H1 (cell line): ENCODE measurements around the gene PTCSC3. TPM values are rescaled to one million over a fixed set of nuclear protein-coding genes. Genes with fewer than 3 reads are reported as not detected.

ENCODE experiments used
- CTCF ChIA-PET: fragments of 300-600 bp; sonication (Branson Sonifier 250); formaldehyde crosslinking; loops from one replicate; lab custom pipeline; 2021; ENCODE audit not compliant: partially characterized antibody; lab: Charles Lee
- POLR2A ChIA-PET: fragments of 300-600 bp; sonication (Branson Sonifier 250); formaldehyde crosslinking; loops from one replicate; lab custom pipeline; 2021; ENCODE audit warnings: inconsistent platforms; ENCODE audit not compliant: partially characterized antibody; lab: Charles Lee
- DNase-seq, 2 experiments: peaks; one replicate each; pipeline versions ENCODE4 v3.0.0 to v3.0.0-alpha.2; 2010 to 2022; ENCODE audit warnings: low spot score in 2 of 2, low read depth in 1 of 2, mixed read lengths in 1 of 2
- FAIRE-seq: peaks from 2 replicates; lab custom pipeline; 2011; peaks lifted over from hg19 to GRCh38; lab: Jason Lieb, UNC
- H2AFZ ChIP-seq: 2 replicates; pipeline ENCODE4 v1.8.1; 2012; ENCODE audit warnings: low read length, inconsistent platforms
- H2AK5ac ChIP-seq: 2 replicates; pipeline ENCODE4 v1.6.1; 2013; ENCODE audit warnings: low read depth, low read length
- H2BK120ac ChIP-seq: replicated peaks from 2 replicates; pipeline ENCODE3; 2013; ENCODE audit warnings: low read depth, low read length, inconsistent platforms
- H2BK12ac ChIP-seq: 2 replicates; pipeline ENCODE4 v1.6.1; 2013; ENCODE audit warnings: low read depth, low read length
- H2BK15ac ChIP-seq: 2 replicates; pipeline ENCODE4 v1.6.1; 2013; ENCODE audit warnings: low read length
- H2BK20ac ChIP-seq: 2 replicates; pipeline ENCODE4 v1.6.1; 2013; ENCODE audit warnings: low read length
- H2BK5ac ChIP-seq: 2 replicates; pipeline ENCODE4 v1.6.1; 2013; ENCODE audit warnings: low read depth, low read length
- H3K14ac ChIP-seq: 2 replicates; pipeline ENCODE4 v1.6.1; 2013; ENCODE audit warnings: inconsistent platforms; ENCODE audit not compliant: insufficient read length
- H3K18ac ChIP-seq: 2 replicates; pipeline ENCODE4 v1.6.1; 2013; ENCODE audit warnings: low read length; ENCODE audit errors: extremely low read depth
- H3K23ac ChIP-seq: 2 replicates; pipeline ENCODE4 v1.6.1; 2013; ENCODE audit warnings: inconsistent platforms; ENCODE audit not compliant: insufficient read length
- H3K23me2 ChIP-seq: 2 replicates; pipeline ENCODE4 v1.6.1; 2013; ENCODE audit warnings: low read depth, low read length
- H3K27ac ChIP-seq: 2 replicates; pipeline ENCODE4 v1.6.1; 2011; ENCODE audit warnings: low read depth, low read length, inconsistent platforms
- H3K27me3 ChIP-seq, 4 experiments: replicated peaks in 1 of 4; 1 replicate in 1 of 4; 2 replicates in 3 of 4; pipeline versions ENCODE4 v1.6.1 to v1.8.1; 2011 to 2013; ENCODE audit warnings: low read length in 3 of 4, mild to moderate bottlenecking in 3 of 4, inconsistent platforms in 2 of 4, mixed read lengths in 2 of 4, moderate library complexity in 1 of 4; ENCODE audit not compliant: control insufficient read depth in 3 of 4, insufficient read depth in 3 of 4; ENCODE audit errors: extremely low read depth in 1 of 4
- H3K36me3 ChIP-seq, 4 experiments: 2 replicates each; pipeline versions ENCODE4 v1.6.1 to v1.8.1; 2011 to 2013; ENCODE audit warnings: mild to moderate bottlenecking in 4 of 4, low read length in 3 of 4, moderate library complexity in 2 of 4, control low read depth in 1 of 4, inconsistent platforms in 1 of 4; ENCODE audit not compliant: insufficient read depth in 4 of 4, control insufficient read depth in 2 of 4
- H3K4ac ChIP-seq: replicated peaks from 2 replicates; pipeline ENCODE3; 2013; ENCODE audit warnings: low read length, low read depth, mixed read lengths, inconsistent platforms; ENCODE audit not compliant: insufficient read length
- H3K4me1 ChIP-seq, 4 experiments: replicated peaks in 1 of 4; 1 replicate in 1 of 4; 2 replicates in 3 of 4; pipeline versions ENCODE4 v1.6.1 to v1.8.1; 2011 to 2013; ENCODE audit warnings: low read length in 3 of 4, inconsistent platforms in 2 of 4, mixed read lengths in 1 of 4; ENCODE audit not compliant: insufficient read depth in 4 of 4, control insufficient read depth in 3 of 4
- H3K4me2 ChIP-seq, 2 experiments: 2 replicates each; pipeline versions ENCODE4 v1.6.1 to v1.8.1; 2011 to 2013; ENCODE audit warnings: low read depth in 2 of 2, low read length in 2 of 2, control low read depth in 1 of 2, inconsistent platforms in 1 of 2, mild to moderate bottlenecking in 1 of 2; ENCODE audit not compliant: insufficient read depth in 1 of 2
- H3K4me3 ChIP-seq, 4 experiments: fragments of 200-600, 300-600 bp in 1 of 4; sonication (generic), shearing (Covaris generic), sonication (Bioruptor Twin) in 1 of 4; 2 replicates each; pipeline versions ENCODE4 v1.5.1 to v1.8.1; 2011 to 2016; ENCODE audit warnings: low read length in 4 of 4, low read depth in 3 of 4, control low read depth in 2 of 4, inconsistent platforms in 2 of 4, mild to moderate bottlenecking in 2 of 4, mixed read lengths in 1 of 4, moderate library complexity in 1 of 4; ENCODE audit not compliant: insufficient read depth in 2 of 4; ENCODE audit errors: extremely low read depth in 1 of 4
- H3K56ac ChIP-seq: replicated peaks from 2 replicates; pipeline ENCODE3; 2013; ENCODE audit warnings: low read depth, mild to moderate bottlenecking, mixed read lengths, low read length, inconsistent platforms; ENCODE audit not compliant: insufficient read length
- H3K79me1 ChIP-seq: 2 replicates; pipeline ENCODE4 v1.6.1; 2013; ENCODE audit warnings: low read depth, low read length, control low read depth
- H3K79me2 ChIP-seq, 2 experiments: 2 replicates each; pipeline versions ENCODE4 v1.6.1 to v1.8.1; 2012 to 2013; ENCODE audit warnings: low read length in 2 of 2, mild to moderate bottlenecking in 2 of 2, inconsistent platforms in 1 of 2; ENCODE audit not compliant: insufficient read depth in 2 of 2, control insufficient read depth in 1 of 2
- H3K9ac ChIP-seq, 4 experiments: replicated peaks in 1 of 4; 1 replicate in 1 of 4; 2 replicates in 3 of 4; pipeline versions ENCODE4 v1.6.1 to v1.8.1; 2011 to 2013; ENCODE audit warnings: low read depth in 3 of 4, low read length in 3 of 4, control low read depth in 2 of 4, mild to moderate bottlenecking in 2 of 4, moderate library complexity in 2 of 4, inconsistent platforms in 1 of 4; ENCODE audit errors: extremely low read depth in 1 of 4
- H3K9me3 ChIP-seq, 2 experiments: 2 replicates each; pipeline versions ENCODE4 v1.6.1 to v1.8.1; 2012 to 2013; ENCODE audit warnings: mild to moderate bottlenecking in 2 of 2, moderate library complexity in 2 of 2, control low read depth in 1 of 2, inconsistent platforms in 1 of 2, low read depth in 1 of 2, low read length in 1 of 2, mixed read lengths in 1 of 2; ENCODE audit not compliant: insufficient read depth in 2 of 2
- H4K20me1 ChIP-seq, 2 experiments: replicated peaks in 1 of 2; 2 replicates each; pipeline versions ENCODE3 to v1.8.1; 2011 to 2013; ENCODE audit warnings: inconsistent platforms in 2 of 2, low read length in 2 of 2, mild to moderate bottlenecking in 1 of 2; ENCODE audit not compliant: insufficient read depth in 2 of 2, control insufficient read depth in 1 of 2
- H4K5ac ChIP-seq: 2 replicates; pipeline ENCODE4 v1.6.1; 2013; ENCODE audit warnings: low read length, low read depth, mixed read lengths, inconsistent platforms; ENCODE audit not compliant: insufficient read length
- H4K8ac ChIP-seq: 2 replicates; pipeline ENCODE4 v1.8.0; 2013; ENCODE audit warnings: mild to moderate bottlenecking, moderate library complexity, low read length, inconsistent platforms; ENCODE audit not compliant: insufficient read depth; ENCODE audit errors: extremely low read depth
- H4K91ac ChIP-seq: replicated peaks from 2 replicates; pipeline ENCODE3; 2013; ENCODE audit warnings: low read length, mixed read lengths, inconsistent platforms; ENCODE audit not compliant: insufficient read length
- CHD2 ChIP-seq: IDR thresholded peaks from 2 replicates; pipeline ENCODE4 v1.6.1; 2012; ENCODE audit warnings: low read length, improper control_type of control experiment
- CTBP2 ChIP-seq: IDR thresholded peaks from 2 replicates; pipeline ENCODE4 v1.7.0; 2011; ENCODE audit warnings: borderline replicate concordance, mild to moderate bottlenecking, moderate library complexity, mixed read lengths, low read length; ENCODE audit not compliant: insufficient read depth, insufficient read length
- EP300 ChIP-seq, 2 experiments: IDR thresholded peaks; 1 replicate in 1 of 2; 2 replicates in 1 of 2; pipeline ENCODE4 v1.6.1; 2011 to 2012; ENCODE audit warnings: low read depth in 2 of 2, low read length in 2 of 2, mild to moderate bottlenecking in 2 of 2, borderline replicate concordance in 1 of 2, inconsistent platforms in 1 of 2, moderate library complexity in 1 of 2
- FOSL1 ChIP-seq: IDR thresholded peaks from 2 replicates; pipeline ENCODE4 v1.6.1; 2011; ENCODE audit warnings: mild to moderate bottlenecking, low read depth, low read length, moderate library complexity; ENCODE audit not compliant: insufficient read depth
- GABPA ChIP-seq: IDR thresholded peaks from 2 replicates; pipeline ENCODE4 v1.6.1; 2011; ENCODE audit warnings: mild to moderate bottlenecking, low read length, moderate library complexity, borderline replicate concordance; ENCODE audit not compliant: insufficient read depth
- POLR2AphosphoS5 ChIP-seq: IDR thresholded peaks from 2 replicates; pipeline ENCODE4 v1.6.1; 2011; ENCODE audit warnings: low read depth, low read length
- SIRT6 ChIP-seq: IDR thresholded peaks from one replicate; pipeline ENCODE4 v1.7.1; 2012; ENCODE audit warnings: low read length, inconsistent platforms
- SP2 ChIP-seq: IDR thresholded peaks from 2 replicates; pipeline ENCODE4 v1.6.1; 2012; ENCODE audit warnings: mild to moderate bottlenecking, low read length, inconsistent platforms
- WGBS, 2 experiments: shearing (Covaris generic) in 1 of 2; methylation state at CpG; one replicate each; pipeline versions ENCODE4 v1.1.6 to v1.1.7; 2013 to 2015; ENCODE audit warnings: low lambda C conversion rate in 2 of 2, mixed read lengths in 2 of 2, inconsistent platforms in 1 of 2, low coverage in 1 of 2, missing lambda C conversion rate in 1 of 2; ENCODE audit not compliant: insufficient replicate concordance in 2 of 2, insufficient coverage in 1 of 2, insufficient read length in 1 of 2; ENCODE audit errors: extremely low coverage in 1 of 2, missing lambda C conversion rate in 1 of 2; 5-methylcytosine and 5-hydroxymethylcytosine counted together
- polyA plus RNA-seq, 7 experiments: library from polyadenylated mRNA; depleted of rRNA in 3 of 7; stranded (reverse) in 5 of 7; unstranded in 2 of 7; fragments of >200 nt in 5 of 7; fragments of 200-250 nt in 2 of 7; gene quantifications; 1 replicate in 5 of 7; 2 replicates in 1 of 7; 4 replicates in 1 of 7; pipeline versions ENCODE4 v1.2.1 to v1.2.3, GENCODE V29; 2011 to 2013; ENCODE audit warnings: missing spikeins in 2 of 7, mixed read lengths in 2 of 7
- total RNA-seq: library from RNA; stranded (reverse); fragmentation: NEBNext Ultra II Directional; extraction: Animal tissue kit (Norgen Biotek cat#: 25700); gene quantifications from 2 replicates; pipeline ENCODE4 v1.2.1, GENCODE V29; 2021
- TF ChIP-seq, protein P1 (sequence below), 3 experiments: IDR thresholded peaks; 1 replicate in 2 of 3; 2 replicates in 1 of 3; pipeline versions ENCODE4 v1.5.1 to v1.6.1; 2011; ENCODE audit warnings: low read length in 3 of 3, mild to moderate bottlenecking in 3 of 3, inconsistent platforms in 2 of 3, low read depth in 1 of 3, moderate library complexity in 1 of 3; ENCODE audit not compliant: insufficient read depth in 1 of 3; ENCODE audit errors: control extremely low read depth in 1 of 3
- TF ChIP-seq, protein P2 (sequence below): IDR thresholded peaks from 2 replicates; pipeline ENCODE4 v1.6.1; 2012; ENCODE audit warnings: low read length, inconsistent platforms

PTCSC3 gene
- total and polyA plus RNA-seq, 2 of the 8 experiments (the other 6 are each of a cell fraction or from before 2014, with no cell fraction given) = not detected

- Histone ChIP-seq H3K79me2 (no peaks in the 10 kb centered on the region), H2AK5ac (no peak overlapping the region), H3K9me3 (no peaks in the 10 kb centered on the region), H3K4ac (no peak overlapping the region), H3K23ac (no peak overlapping the region), H3K27ac (no peak overlapping the region), H3K23me2 (no peaks in the 10 kb centered on the region), H3K56ac (no peak overlapping the region), H2BK120ac (no peak overlapping the region), H3K79me1 (no peaks in the 10 kb centered on the region; the same call in 1 of the 2 replicates), H3K36me3 (no peaks in the 10 kb centered on the region), H4K8ac (no peak overlapping the region), H2AFZ (no peak overlapping the region), H3K4me1 (peaks cover 0 to 8% (median 4%) of the 10 kb centered on the region in 4 experiments; a peak in 3 of 7 replicates), H3K9ac (no peak overlapping the region), H2BK12ac (no peak overlapping the region), H2BK5ac (no peak overlapping the region), H4K20me1 (no peaks in the 10 kb centered on the region), H3K14ac (no peak overlapping the region), H4K91ac (no peak overlapping the region), H3K18ac (no peak overlapping the region), H2BK20ac (no peak overlapping the region), H3K4me3 (no peak overlapping the region), H2BK15ac (no peak overlapping the region), H3K27me3 (no peaks in the 10 kb centered on the region), H3K4me2 (no peak overlapping the region), H4K5ac (no peak overlapping the region)
- FAIRE-seq (no peak), DNase-seq (no peak)
- 88% methylated on average over 2 of the region's 2 CpGs; no CpG with 5 or more reads in 1 of the 2 experiments for WGBS, 2 experiments
- POLR2A ChIA-PET = no interaction called here
- CTCF ChIA-PET = interaction anchor here (1.6 to 5.8 kb wide), 3 partner anchors 111 to 157 kb away, joined by 5 to 19 read pairs (median 9); no protein-coding TSS in a partner anchor
- TF ChIP-seq FOSL1 (no peak), CTBP2 (no peak), SIRT6 (no peak), SP2 (no peak), GABPA (no peak), CHD2 (no peak), POLR2AphosphoS5 (no peak), EP300 (IDR thresholded peaks at IDR 0.05; ENCODE audit: borderline replicate concordance in 1 of 2, low read depth in 2 of 2, low read length in 2 of 2) (no peak)
- TF ChIP-seq, protein P1, sequence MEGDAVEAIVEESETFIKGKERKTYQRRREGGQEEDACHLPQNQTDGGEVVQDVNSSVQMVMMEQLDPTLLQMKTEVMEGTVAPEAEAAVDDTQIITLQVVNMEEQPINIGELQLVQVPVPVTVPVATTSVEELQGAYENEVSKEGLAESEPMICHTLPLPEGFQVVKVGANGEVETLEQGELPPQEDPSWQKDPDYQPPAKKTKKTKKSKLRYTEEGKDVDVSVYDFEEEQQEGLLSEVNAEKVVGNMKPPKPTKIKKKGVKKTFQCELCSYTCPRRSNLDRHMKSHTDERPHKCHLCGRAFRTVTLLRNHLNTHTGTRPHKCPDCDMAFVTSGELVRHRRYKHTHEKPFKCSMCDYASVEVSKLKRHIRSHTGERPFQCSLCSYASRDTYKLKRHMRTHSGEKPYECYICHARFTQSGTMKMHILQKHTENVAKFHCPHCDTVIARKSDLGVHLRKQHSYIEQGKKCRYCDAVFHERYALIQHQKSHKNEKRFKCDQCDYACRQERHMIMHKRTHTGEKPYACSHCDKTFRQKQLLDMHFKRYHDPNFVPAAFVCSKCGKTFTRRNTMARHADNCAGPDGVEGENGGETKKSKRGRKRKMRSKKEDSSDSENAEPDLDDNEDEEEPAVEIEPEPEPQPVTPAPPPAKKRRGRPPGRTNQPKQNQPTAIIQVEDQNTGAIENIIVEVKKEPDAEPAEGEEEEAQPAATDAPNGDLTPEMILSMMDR (IDR thresholded peaks at IDR 0.05; ENCODE audit: control extremely low read depth in 1 of 3, insufficient read depth in 1 of 3, low read depth in 1 of 3, low read length in 3 of 3) = no peak
- TF ChIP-seq, protein P2, sequence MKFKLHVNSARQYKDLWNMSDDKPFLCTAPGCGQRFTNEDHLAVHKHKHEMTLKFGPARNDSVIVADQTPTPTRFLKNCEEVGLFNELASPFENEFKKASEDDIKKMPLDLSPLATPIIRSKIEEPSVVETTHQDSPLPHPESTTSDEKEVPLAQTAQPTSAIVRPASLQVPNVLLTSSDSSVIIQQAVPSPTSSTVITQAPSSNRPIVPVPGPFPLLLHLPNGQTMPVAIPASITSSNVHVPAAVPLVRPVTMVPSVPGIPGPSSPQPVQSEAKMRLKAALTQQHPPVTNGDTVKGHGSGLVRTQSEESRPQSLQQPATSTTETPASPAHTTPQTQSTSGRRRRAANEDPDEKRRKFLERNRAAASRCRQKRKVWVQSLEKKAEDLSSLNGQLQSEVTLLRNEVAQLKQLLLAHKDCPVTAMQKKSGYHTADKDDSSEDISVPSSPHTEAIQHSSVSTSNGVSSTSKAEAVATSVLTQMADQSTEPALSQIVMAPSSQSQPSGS = no peak
These were observed 40.5 kb upstream of the PTCSC3 start for GRCh38 chr14:36217027-36217426.
